ENCODE results near the gene MRPL28.
A peak's percentile ranks its signal among the peaks of the same experiment; 100 is the strongest.
"Not testable (repeated sequence)": the region's sequence is repeated elsewhere in the genome, so short reads cannot be mapped to it uniquely, and the experiment has no call there.

MRPL28 gene

GRCh38 chr16:349211-349610 lies 21.1 kb downstream of the MRPL28 start:
- Histone ChIP-seq H3K4me3 (ENCODE audit: low read depth, low read length) (no peak overlapping the region), H3K9ac (ENCODE audit: low read depth, low read length) (peak overlapping the region; percentile 3), H3K9me3 (ENCODE audit: control insufficient read depth, insufficient read depth, low read length) (no peaks in the 10 kb centered on the region), H3K36me3 (ENCODE audit: control insufficient read depth, insufficient read depth, low read length) (peaks cover 22% of the 10 kb centered on the region), H3K27me3 (ENCODE audit: control insufficient read depth, insufficient read depth, low read length) (no peaks in the 10 kb centered on the region), H3K4me1 (ENCODE audit: control insufficient read depth, insufficient read depth, low read length) (no peaks in the 10 kb centered on the region)

- H3K27me3 ChIP-seq (ENCODE audit: control insufficient read depth, insufficient read depth, low read length); H3K9me3 ChIP-seq (ENCODE audit: control insufficient read depth, insufficient read depth, low read length); H3K4me3 ChIP-seq (ENCODE audit: low read depth, low read length); H3K4me1 ChIP-seq (ENCODE audit: control insufficient read depth, insufficient read depth, low read length); H3K9ac ChIP-seq (ENCODE audit: low read depth, low read length): not testable (repeated sequence)
- peaks cover 22% of the 10 kb centered on the region for H3K36me3 ChIP-seq (ENCODE audit: control insufficient read depth, insufficient read depth, low read length)
Observed at GRCh38 chr16:348495-348894, 21.8 kb downstream of the MRPL28 start.

- Histone ChIP-seq H3K4me1 (ENCODE audit: control insufficient read depth, insufficient read depth, low read length) (no peaks in the 10 kb centered on the region), H3K27me3 (ENCODE audit: control insufficient read depth, insufficient read depth, low read length) (no peaks in the 10 kb centered on the region), H3K9ac (ENCODE audit: low read depth, low read length) (no peak overlapping the region), H3K9me3 (ENCODE audit: control insufficient read depth, insufficient read depth, low read length) (no peaks in the 10 kb centered on the region), H3K4me3 (ENCODE audit: low read depth, low read length) (no peak overlapping the region), H3K36me3 (ENCODE audit: control insufficient read depth, insufficient read depth, low read length) (peaks cover 22% of the 10 kb centered on the region)
Observed at GRCh38 chr16:347203-347602, 23.1 kb downstream of the MRPL28 start.

DNA sequence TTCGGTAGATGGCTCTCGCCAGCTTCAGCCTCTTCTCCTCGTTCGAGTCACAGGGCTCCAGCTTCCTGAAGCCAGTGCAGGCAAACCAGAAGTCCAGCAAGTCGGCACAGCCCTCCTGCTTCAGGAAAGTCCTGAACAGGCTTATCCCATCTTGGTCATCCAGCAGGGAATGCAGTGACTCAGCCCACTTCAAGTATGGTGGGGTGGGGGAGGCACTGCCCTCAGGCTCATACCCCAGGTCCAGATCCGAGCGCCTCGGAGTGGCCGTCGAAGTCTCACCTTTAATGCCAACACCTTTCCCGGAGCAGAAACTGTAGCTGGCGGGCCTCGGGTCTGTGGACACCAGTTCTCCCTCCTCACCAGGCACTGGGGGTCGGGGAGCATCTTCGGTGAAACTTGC lies 23.8 kb downstream of the MRPL28 start:
- H3K4me3 ChIP-seq (ENCODE audit: low read depth, low read length): no peak overlapping the region
- no peaks in the 10 kb centered on the region for H3K27me3 ChIP-seq (ENCODE audit: control insufficient read depth, insufficient read depth, low read length)
- no peaks in the 10 kb centered on the region for H3K4me1 ChIP-seq (ENCODE audit: control insufficient read depth, insufficient read depth, low read length)
- H3K9me3 ChIP-seq (ENCODE audit: control insufficient read depth, insufficient read depth, low read length): no peaks in the 10 kb centered on the region
- H3K9ac ChIP-seq (ENCODE audit: low read depth, low read length): no peak overlapping the region
- H3K36me3 ChIP-seq (ENCODE audit: control insufficient read depth, insufficient read depth, low read length): peaks cover 22% of the 10 kb centered on the region

DNA sequence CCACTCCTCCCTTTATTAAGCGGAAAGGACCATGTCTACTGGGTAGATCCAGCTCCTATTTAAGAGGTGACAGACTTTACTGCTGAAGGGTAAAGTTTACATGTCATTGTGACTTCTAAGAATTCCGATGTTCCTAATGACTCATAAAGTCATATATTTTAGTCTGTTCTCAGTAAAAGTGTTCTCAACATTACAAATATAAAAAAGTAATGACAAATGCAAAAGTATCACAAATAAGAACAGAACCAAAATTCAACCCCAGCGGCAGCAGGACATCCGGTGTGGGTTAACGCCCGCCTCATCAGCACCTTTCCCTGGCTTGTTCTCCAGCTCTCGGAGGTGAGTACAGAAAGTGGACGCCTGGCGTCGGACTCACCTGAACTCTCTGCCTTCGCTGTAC lies 24.6 kb downstream of the MRPL28 start:
- Histone ChIP-seq H3K36me3 (ENCODE audit: control insufficient read depth, insufficient read depth, low read length) (peaks cover 22% of the 10 kb centered on the region), H3K4me1 (ENCODE audit: control insufficient read depth, insufficient read depth, low read length) (no peaks in the 10 kb centered on the region), H3K9me3 (ENCODE audit: control insufficient read depth, insufficient read depth, low read length) (no peaks in the 10 kb centered on the region), H3K27me3 (ENCODE audit: control insufficient read depth, insufficient read depth, low read length) (no peaks in the 10 kb centered on the region), H3K9ac (ENCODE audit: low read depth, low read length) (no peak overlapping the region), H3K4me3 (ENCODE audit: low read depth, low read length) (no peak overlapping the region)

GRCh38 chr16:342455-343213 lies 27.7 kb downstream of the MRPL28 start:
- Histone ChIP-seq H3K4me3 (ENCODE audit: low read depth, low read length) (no peak overlapping the region), H3K9ac (ENCODE audit: low read depth, low read length) (no peak overlapping the region), H3K4me1 (ENCODE audit: control insufficient read depth, insufficient read depth, low read length) (no peaks in the 10 kb centered on the region), H3K9me3 (ENCODE audit: control insufficient read depth, insufficient read depth, low read length) (no peaks in the 10 kb centered on the region), H3K27me3 (ENCODE audit: control insufficient read depth, insufficient read depth, low read length) (no peaks in the 10 kb centered on the region), H3K36me3 (ENCODE audit: control insufficient read depth, insufficient read depth, low read length) (peaks cover 22% of the 10 kb centered on the region)

GRCh38 chr16:341974-342336 lies 28.4 kb downstream of the MRPL28 start:
- not testable (repeated sequence) for H3K9ac ChIP-seq (ENCODE audit: low read depth, low read length); H3K4me3 ChIP-seq (ENCODE audit: low read depth, low read length); H3K27me3 ChIP-seq (ENCODE audit: control insufficient read depth, insufficient read depth, low read length); H3K9me3 ChIP-seq (ENCODE audit: control insufficient read depth, insufficient read depth, low read length); H3K4me1 ChIP-seq (ENCODE audit: control insufficient read depth, insufficient read depth, low read length)
- peaks cover 21% of the 10 kb centered on the region for H3K36me3 ChIP-seq (ENCODE audit: control insufficient read depth, insufficient read depth, low read length)

DNA sequence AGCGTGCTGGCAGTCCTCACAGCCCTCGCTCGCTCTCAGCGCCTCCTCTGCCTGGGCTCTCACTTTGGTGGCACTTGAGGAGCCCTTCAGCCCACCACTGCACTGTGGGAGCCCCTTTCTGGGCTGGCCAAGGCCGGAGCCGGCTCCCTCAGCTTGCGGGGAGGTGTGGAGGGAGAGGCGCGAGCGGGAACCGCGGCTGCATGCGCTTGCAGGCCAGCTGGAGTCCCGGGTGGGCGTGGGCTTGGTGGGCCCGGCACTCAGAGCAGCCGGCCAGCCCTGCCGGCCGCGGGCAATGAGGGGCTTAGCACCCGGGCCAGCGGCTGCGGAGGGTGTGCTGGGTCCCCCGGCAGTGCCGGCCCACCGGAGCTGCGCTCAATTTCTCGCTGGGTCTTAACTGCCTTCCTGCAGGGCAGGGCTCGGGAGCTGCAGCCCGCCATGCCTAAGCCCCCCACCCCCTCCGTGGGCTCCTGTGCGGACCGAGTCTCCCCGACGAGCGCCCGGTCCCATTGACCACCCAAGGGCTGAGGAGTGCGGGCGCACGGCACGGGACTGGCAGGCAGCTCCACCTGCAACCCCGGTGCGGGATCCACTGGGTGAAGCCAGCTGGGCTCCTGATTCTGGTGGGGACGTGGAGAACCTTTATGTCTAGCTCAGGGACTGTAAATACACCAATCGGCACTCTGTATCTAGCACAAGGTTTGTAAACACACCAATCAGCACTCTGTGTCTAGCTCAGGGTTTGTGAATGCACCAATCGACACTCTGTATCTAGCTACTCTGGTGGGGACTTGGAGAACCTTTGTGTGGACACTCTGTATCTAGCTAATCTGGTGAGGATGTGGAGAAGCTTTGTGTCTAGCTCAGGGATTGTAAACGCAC lies 29.0 kb downstream of the MRPL28 start:
- not testable (repeated sequence) for H3K4me3 ChIP-seq (ENCODE audit: low read depth, low read length); H3K4me1 ChIP-seq (ENCODE audit: control insufficient read depth, insufficient read depth, low read length); H3K9me3 ChIP-seq (ENCODE audit: control insufficient read depth, insufficient read depth, low read length); H3K9ac ChIP-seq (ENCODE audit: low read depth, low read length); H3K27me3 ChIP-seq (ENCODE audit: control insufficient read depth, insufficient read depth, low read length)
- H3K36me3 ChIP-seq (ENCODE audit: control insufficient read depth, insufficient read depth, low read length): peaks cover 15% of the 10 kb centered on the region

DNA sequence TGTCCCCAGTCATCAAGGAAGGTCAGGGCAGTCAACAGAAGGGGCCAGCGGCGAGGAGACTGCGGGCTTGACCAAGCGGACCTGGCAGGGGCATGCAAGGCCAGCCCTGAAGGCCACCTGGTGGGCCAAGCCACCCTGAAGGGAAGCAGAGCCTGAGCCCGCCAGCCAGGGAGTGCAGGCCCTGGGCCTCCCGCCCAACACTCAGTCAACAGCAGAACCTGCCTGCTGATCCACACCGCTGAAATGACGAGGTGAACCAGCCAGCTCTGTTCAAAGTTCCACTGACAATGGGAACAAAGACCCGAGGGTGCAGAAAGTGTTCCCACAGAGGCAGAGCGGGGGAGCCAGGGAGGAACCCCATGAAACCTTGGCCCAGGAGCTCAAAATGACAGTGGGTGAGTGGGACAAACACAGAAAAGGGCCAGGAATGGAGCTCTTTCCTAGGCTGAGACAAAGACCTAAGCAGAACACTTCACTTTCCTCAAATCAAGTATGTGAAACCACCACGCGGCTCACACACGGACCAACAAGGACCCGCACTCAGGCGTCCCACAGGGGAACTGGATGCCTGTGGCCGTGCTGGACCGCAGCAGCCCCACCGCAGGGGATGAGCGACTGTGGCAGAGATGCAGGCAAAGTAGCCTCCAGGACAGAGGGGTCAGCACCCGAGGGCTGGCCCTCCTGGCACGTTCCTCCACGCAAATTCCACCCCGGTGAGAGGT lies 29.8 kb downstream of the MRPL28 start:
- H3K27me3 ChIP-seq (ENCODE audit: control insufficient read depth, insufficient read depth, low read length): no peaks in the 10 kb centered on the region
- no peak overlapping the region for H3K4me3 ChIP-seq (ENCODE audit: low read depth, low read length)
- H3K9me3 ChIP-seq (ENCODE audit: control insufficient read depth, insufficient read depth, low read length): no peaks in the 10 kb centered on the region
- peaks cover 10% of the 10 kb centered on the region for H3K36me3 ChIP-seq (ENCODE audit: control insufficient read depth, insufficient read depth, low read length)
- no peak overlapping the region for H3K9ac ChIP-seq (ENCODE audit: low read depth, low read length)
- no peaks in the 10 kb centered on the region for H3K4me1 ChIP-seq (ENCODE audit: control insufficient read depth, insufficient read depth, low read length)

DNA sequence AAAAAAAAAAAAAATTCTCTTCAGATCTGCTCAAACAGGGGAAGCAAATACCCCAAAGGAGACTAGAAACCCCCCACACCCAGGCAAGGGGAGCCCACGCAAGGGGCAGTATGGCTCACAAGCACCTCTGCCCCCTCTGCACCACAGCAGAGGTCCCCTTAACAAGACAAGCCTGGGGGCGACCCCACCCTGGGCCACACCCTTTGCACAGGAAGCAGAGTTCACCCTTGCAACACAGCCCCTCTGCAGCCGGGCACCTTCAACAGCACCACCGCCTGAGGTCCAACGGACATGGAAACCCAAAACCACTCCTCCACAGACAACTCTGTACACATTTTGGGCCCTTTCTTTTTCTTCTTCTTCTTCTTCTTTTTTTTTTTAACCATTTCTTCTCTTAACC lies 30.7 kb downstream of the MRPL28 start:
- Histone ChIP-seq H3K27me3 (ENCODE audit: control insufficient read depth, insufficient read depth, low read length) (no peaks in the 10 kb centered on the region), H3K9ac (ENCODE audit: low read depth, low read length) (no peak overlapping the region), H3K36me3 (ENCODE audit: control insufficient read depth, insufficient read depth, low read length) (peaks cover 5% of the 10 kb centered on the region), H3K4me1 (ENCODE audit: control insufficient read depth, insufficient read depth, low read length) (no peaks in the 10 kb centered on the region), H3K9me3 (ENCODE audit: control insufficient read depth, insufficient read depth, low read length) (no peaks in the 10 kb centered on the region), H3K4me3 (ENCODE audit: low read depth, low read length) (no peak overlapping the region)

DNA sequence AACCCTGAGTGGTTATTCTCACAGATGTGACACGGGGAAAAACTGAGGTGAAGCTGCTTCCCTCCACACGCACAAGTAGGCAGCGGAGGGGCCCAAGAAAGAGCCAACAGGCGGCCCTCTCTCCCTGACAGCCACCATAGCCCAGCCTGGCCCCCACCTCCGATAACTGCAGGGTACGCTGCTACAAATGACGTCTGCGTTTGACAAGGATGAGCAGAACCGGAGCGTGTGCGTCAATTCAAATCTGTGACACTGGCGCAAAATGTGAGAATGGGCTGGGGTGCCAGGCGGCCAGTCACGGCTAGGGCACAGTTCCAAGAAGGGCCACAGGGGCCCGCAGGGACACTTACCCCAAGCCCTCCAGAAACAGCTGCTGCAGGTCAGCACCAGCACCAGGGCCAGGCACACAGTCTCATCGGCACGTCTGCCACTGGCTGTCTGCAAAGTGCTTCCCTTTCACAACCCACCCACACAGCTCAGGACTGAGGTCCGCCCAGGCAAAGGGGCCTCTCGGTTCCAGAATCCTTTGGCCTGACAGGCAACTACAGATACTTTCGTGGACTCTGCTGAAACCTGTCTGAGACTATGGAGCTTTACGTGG lies 32.3 kb downstream of the MRPL28 start:
- H3K27me3 ChIP-seq (ENCODE audit: control insufficient read depth, insufficient read depth, low read length): no peaks in the 10 kb centered on the region
- no peaks in the 10 kb centered on the region for H3K36me3 ChIP-seq (ENCODE audit: control insufficient read depth, insufficient read depth, low read length)
- no peak overlapping the region for H3K4me3 ChIP-seq (ENCODE audit: low read depth, low read length)
- no peak overlapping the region for H3K9ac ChIP-seq (ENCODE audit: low read depth, low read length)
- H3K4me1 ChIP-seq (ENCODE audit: control insufficient read depth, insufficient read depth, low read length): no peaks in the 10 kb centered on the region
- H3K9me3 ChIP-seq (ENCODE audit: control insufficient read depth, insufficient read depth, low read length): no peaks in the 10 kb centered on the region
